ENCODE results near the gene TMEM117.

The TMEM117 gene

DNA sequence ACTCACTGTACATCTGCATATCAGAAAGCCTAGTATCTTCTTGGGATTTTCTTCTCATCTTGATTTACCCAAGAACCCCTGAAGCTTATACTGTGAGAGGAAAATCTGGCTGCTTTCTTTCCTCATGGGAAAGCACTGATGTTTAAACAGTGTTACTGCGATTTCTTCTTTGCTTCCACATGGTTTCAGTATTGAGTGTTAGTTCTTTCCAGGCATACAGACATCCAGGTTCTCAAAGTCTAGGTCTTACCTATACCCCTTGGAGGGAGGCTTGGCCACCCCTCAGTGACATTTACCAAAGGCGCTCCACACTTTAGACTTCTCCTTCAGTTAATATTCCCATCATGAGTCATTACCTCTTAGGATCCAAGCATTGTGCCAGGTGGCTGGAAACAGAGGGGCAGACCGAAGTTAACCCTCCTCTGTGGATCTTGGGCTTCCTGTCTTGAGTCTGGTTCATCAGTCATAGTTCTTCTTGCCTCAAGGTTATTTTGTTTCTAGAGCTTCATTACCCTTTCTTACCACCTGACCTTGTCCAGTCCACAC is 79.1 kb downstream of the TMEM117 start:
- H3K9ac ChIP-seq, result no peak overlapping the region
- TF ChIP-seq, protein P1, sequence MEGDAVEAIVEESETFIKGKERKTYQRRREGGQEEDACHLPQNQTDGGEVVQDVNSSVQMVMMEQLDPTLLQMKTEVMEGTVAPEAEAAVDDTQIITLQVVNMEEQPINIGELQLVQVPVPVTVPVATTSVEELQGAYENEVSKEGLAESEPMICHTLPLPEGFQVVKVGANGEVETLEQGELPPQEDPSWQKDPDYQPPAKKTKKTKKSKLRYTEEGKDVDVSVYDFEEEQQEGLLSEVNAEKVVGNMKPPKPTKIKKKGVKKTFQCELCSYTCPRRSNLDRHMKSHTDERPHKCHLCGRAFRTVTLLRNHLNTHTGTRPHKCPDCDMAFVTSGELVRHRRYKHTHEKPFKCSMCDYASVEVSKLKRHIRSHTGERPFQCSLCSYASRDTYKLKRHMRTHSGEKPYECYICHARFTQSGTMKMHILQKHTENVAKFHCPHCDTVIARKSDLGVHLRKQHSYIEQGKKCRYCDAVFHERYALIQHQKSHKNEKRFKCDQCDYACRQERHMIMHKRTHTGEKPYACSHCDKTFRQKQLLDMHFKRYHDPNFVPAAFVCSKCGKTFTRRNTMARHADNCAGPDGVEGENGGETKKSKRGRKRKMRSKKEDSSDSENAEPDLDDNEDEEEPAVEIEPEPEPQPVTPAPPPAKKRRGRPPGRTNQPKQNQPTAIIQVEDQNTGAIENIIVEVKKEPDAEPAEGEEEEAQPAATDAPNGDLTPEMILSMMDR (conservative IDR thresholded peaks at IDR 0.05; ENCODE audit: low read depth, low read length), result peak; percentile 43; the same call in 1 of the 2 replicates
- no peak overlapping the region for H3K4me3 ChIP-seq (IDR thresholded peaks at IDR 0.05; ENCODE audit: insufficient read depth, low read depth, low read length)
- H3K4me2 ChIP-seq, result no peak overlapping the region
- H3K27me3 ChIP-seq (ENCODE audit: insufficient read depth, low read depth), result no peaks in the 10 kb centered on the region
- H2AFZ ChIP-seq (ENCODE audit: low read depth), result no peak overlapping the region
- H3K36me3 ChIP-seq (ENCODE audit: insufficient read depth), result no peaks in the 10 kb centered on the region
- no peaks in the 10 kb centered on the region for H3K79me2 ChIP-seq (ENCODE audit: insufficient read depth, low read depth)
- no peaks in the 10 kb centered on the region for H3K4me1 ChIP-seq (ENCODE audit: low read depth, poor library complexity, severe bottlenecking)
- no peak overlapping the region for H3K27ac ChIP-seq
- no peaks in the 10 kb centered on the region for H4K20me1 ChIP-seq (ENCODE audit: insufficient read depth)

DNA sequence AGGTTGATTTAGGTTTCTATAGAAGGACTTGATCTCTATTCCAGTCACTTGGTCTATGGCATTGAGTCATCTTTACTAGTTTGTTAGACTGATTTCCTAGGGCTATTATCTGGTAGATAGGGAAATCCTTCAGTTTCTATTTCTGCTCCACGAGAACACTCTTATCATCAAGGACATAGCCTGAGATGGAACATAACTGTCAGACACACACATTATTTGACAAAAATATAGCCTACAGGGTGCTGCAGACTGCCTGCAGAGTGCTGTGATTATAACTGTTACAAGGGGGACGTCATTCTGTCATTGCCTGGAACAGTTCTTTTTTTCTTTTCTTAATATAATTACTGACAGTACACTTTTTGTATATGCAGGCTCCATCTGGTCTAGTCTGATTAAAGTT is 82.0 kb downstream of the TMEM117 start:
- no peaks in the 10 kb centered on the region for H3K27me3 ChIP-seq (ENCODE audit: insufficient read depth, low read depth)
- no peaks in the 10 kb centered on the region for H3K79me2 ChIP-seq (ENCODE audit: insufficient read depth, low read depth)
- no peaks in the 10 kb centered on the region for H3K4me1 ChIP-seq (ENCODE audit: low read depth, poor library complexity, severe bottlenecking)
- H3K36me3 ChIP-seq (ENCODE audit: insufficient read depth), result no peaks in the 10 kb centered on the region
- no peak overlapping the region for H3K4me3 ChIP-seq (IDR thresholded peaks at IDR 0.05; ENCODE audit: insufficient read depth, low read depth, low read length)
- no peak overlapping the region for H3K27ac ChIP-seq
- no peak overlapping the region for H2AFZ ChIP-seq (ENCODE audit: low read depth)
- H3K9ac ChIP-seq, result no peak overlapping the region
- H3K4me2 ChIP-seq, result no peak overlapping the region
- H4K20me1 ChIP-seq (ENCODE audit: insufficient read depth), result no peaks in the 10 kb centered on the region
- TF ChIP-seq, protein P1 (conservative IDR thresholded peaks at IDR 0.05; ENCODE audit: low read depth, low read length), result no peak

DNA sequence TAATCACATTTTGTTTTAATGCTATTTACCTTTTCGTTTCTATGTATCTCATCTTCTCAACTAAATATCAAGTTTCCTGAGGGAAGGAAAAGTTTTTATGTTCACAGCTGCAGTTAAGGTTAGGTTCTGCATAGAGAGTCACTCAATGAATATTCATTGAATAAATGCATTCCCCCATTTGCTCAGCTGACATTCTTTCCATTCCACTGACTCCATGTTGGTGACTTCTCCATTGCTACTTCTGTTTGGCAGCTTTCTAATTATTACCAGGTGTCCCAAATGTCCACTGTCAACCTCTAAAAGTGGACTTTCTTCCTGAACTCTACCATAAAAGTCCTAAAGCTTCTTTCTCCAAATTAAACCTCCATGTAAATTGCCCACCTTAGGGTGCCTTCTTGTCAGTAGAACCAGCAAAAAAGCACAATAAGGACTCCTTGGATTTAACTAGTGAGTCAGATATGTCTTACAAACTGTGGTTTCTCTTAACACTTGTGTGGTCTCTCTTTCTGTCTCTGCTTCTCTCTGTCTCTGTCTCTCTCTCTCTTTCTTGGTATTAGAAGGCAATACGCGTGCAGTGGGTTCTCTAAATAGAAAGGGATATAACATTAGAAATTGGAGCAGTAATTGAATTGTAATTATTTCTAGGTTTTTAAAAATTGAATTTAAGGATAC is 85.9 kb downstream of the TMEM117 start:
- TF ChIP-seq, protein P1 (conservative IDR thresholded peaks at IDR 0.05; ENCODE audit: low read depth, low read length), result no peak
- Histone ChIP-seq H3K27ac (no peak overlapping the region), H3K79me2 (ENCODE audit: insufficient read depth, low read depth) (no peaks in the 10 kb centered on the region), H3K4me3 (IDR thresholded peaks at IDR 0.05; ENCODE audit: insufficient read depth, low read depth, low read length) (no peak overlapping the region), H3K9ac (no peak overlapping the region), H3K36me3 (ENCODE audit: insufficient read depth) (no peaks in the 10 kb centered on the region), H3K4me2 (no peak overlapping the region), H3K4me1 (ENCODE audit: low read depth, poor library complexity, severe bottlenecking) (no peaks in the 10 kb centered on the region), H3K27me3 (ENCODE audit: insufficient read depth, low read depth) (no peaks in the 10 kb centered on the region), H2AFZ (ENCODE audit: low read depth) (no peak overlapping the region), H4K20me1 (ENCODE audit: insufficient read depth) (no peaks in the 10 kb centered on the region)

DNA sequence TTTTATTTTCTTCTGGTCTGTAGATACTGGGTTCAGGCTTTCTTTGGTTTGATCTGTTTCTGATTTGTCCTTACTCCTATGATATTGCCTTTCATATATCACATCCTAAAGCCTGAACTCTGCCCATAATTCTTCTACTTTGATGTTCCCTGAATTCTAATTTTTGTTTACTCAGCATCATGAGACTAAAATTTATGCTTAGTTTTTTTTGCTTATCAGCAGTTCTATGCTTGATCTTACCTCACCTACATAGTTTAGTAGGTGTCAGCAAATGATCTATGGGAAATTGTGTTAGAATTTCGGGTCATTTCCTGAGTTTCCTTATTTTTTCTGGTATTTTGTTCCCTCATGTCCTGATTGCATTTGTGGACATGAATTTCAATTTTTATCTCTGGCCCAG is 94.2 kb downstream of the TMEM117 start:
- Histone ChIP-seq H3K27me3 (ENCODE audit: insufficient read depth, low read depth) (no peaks in the 10 kb centered on the region), H3K4me3 (IDR thresholded peaks at IDR 0.05; ENCODE audit: insufficient read depth, low read depth, low read length) (no peak overlapping the region), H3K4me2 (no peak overlapping the region), H3K9ac (no peak overlapping the region), H3K79me2 (ENCODE audit: insufficient read depth, low read depth) (no peaks in the 10 kb centered on the region), H4K20me1 (ENCODE audit: insufficient read depth) (no peaks in the 10 kb centered on the region), H3K27ac (no peak overlapping the region), H3K36me3 (ENCODE audit: insufficient read depth) (no peaks in the 10 kb centered on the region), H2AFZ (ENCODE audit: low read depth) (no peak overlapping the region), H3K4me1 (ENCODE audit: low read depth, poor library complexity, severe bottlenecking) (no peaks in the 10 kb centered on the region)
- TF ChIP-seq, protein P1 (conservative IDR thresholded peaks at IDR 0.05; ENCODE audit: low read depth, low read length), result no peak
